Tibial artery (tissue), 4 donors: ENCODE data around the gene ACTL7A.

Source experiments
- DNase-seq, 2 donors: peaks; one replicate each; pipeline ENCODE4 v3.0.0-alpha.2; 2019
- H3K27ac ChIP-seq, 2 donors: fragments of 200-600 bp; sonication (generic) in 1 of 2; 1 replicate in 1 of 2; 2 replicates in 1 of 2; pipeline ENCODE4 v1.5.1; 2018 to 2019; ENCODE audit warnings: mild to moderate bottlenecking in 1 of 2
- H3K27me3 ChIP-seq, 2 donors: fragments of 200-600 bp; sonication (generic) in 1 of 2; one replicate each; pipeline versions ENCODE4 v1.5.1 to v1.6.0; 2016 to 2019
- H3K36me3 ChIP-seq, 3 donors: fragments of 200-600 bp; sonication (generic) in 2 of 3; one replicate each; pipeline ENCODE4 v1.5.1; 2016 to 2019; ENCODE audit warnings: mild to moderate bottlenecking in 2 of 3
- H3K4me1 ChIP-seq, 4 donors: fragments of 200-600 bp; sonication (generic) in 2 of 4; 1 replicate in 3 of 4; 2 replicates in 1 of 4; pipeline ENCODE4 v1.5.1; 2016 to 2019
- H3K4me3 ChIP-seq, 2 donors: fragments of 200-600 bp; sonication (generic) in 1 of 2; 1 replicate in 1 of 2; 2 replicates in 1 of 2; pipeline ENCODE4 v1.5.1; 2018 to 2019; ENCODE audit warnings: mild to moderate bottlenecking in 2 of 2
- H3K9me3 ChIP-seq, 3 donors: fragments of 200-600 bp; sonication (generic) in 1 of 3; one replicate each; pipeline ENCODE4 v1.5.1; 2016 to 2019
- intact Hi-C: fragments of 100-400 bp; cut with DNase I; formaldehyde crosslinking; loops from one replicate; pipeline ENCODE4 v1.15.0; 2023; ENCODE audit warnings: low total_unique reads
- TF ChIP-seq, protein P1 (sequence below), 2 experiments: fragments of 200-600 bp in 1 of 2; fragments of 450-650 bp in 1 of 2; IDR thresholded peaks; one replicate each; pipeline ENCODE4 v1.5.1; 2017 to 2019; ENCODE audit warnings: antibody characterized with exemption in 2 of 2, mild to moderate bottlenecking in 1 of 2, moderate library complexity in 1 of 2

Gene ACTL7A

DNA sequence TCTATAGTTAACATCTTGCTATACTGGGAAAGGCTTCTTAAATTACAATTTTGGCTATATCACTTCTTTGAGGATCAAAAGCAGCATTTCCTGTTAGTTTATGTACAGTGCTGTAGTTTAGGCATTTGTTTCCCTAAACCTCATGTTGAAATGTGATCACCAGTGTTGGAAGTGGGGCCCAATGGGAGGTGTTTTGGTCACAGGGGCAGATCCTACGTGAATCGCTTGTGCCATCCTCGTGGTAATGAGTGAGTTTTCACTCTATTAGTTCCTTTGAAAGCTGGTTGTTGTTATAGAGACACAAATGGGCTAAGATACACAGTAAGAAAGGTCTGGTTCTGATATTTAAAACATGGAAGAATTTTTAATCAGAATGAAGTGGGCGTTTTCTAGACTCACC lies 5.8 kb downstream of the ACTL7A start:
- DNase-seq: no peak
- Histone ChIP-seq H3K27ac (no peak overlapping the region), H3K4me1 (no peaks in the 10 kb centered on the region), H3K27me3 (no peaks in the 10 kb centered on the region), H3K4me3 (no peak overlapping the region), H3K9me3 (peaks cover 0 to 5% (median 0%) of the 10 kb centered on the region in 3 donors), H3K36me3 (peaks cover 40 to 53% (median 50%) of the 10 kb centered on the region in 3 donors)
- intact Hi-C loops: no loop called here
- TF ChIP-seq, protein P1, sequence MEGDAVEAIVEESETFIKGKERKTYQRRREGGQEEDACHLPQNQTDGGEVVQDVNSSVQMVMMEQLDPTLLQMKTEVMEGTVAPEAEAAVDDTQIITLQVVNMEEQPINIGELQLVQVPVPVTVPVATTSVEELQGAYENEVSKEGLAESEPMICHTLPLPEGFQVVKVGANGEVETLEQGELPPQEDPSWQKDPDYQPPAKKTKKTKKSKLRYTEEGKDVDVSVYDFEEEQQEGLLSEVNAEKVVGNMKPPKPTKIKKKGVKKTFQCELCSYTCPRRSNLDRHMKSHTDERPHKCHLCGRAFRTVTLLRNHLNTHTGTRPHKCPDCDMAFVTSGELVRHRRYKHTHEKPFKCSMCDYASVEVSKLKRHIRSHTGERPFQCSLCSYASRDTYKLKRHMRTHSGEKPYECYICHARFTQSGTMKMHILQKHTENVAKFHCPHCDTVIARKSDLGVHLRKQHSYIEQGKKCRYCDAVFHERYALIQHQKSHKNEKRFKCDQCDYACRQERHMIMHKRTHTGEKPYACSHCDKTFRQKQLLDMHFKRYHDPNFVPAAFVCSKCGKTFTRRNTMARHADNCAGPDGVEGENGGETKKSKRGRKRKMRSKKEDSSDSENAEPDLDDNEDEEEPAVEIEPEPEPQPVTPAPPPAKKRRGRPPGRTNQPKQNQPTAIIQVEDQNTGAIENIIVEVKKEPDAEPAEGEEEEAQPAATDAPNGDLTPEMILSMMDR (IDR thresholded peaks at IDR 0.05): no peak

DNA sequence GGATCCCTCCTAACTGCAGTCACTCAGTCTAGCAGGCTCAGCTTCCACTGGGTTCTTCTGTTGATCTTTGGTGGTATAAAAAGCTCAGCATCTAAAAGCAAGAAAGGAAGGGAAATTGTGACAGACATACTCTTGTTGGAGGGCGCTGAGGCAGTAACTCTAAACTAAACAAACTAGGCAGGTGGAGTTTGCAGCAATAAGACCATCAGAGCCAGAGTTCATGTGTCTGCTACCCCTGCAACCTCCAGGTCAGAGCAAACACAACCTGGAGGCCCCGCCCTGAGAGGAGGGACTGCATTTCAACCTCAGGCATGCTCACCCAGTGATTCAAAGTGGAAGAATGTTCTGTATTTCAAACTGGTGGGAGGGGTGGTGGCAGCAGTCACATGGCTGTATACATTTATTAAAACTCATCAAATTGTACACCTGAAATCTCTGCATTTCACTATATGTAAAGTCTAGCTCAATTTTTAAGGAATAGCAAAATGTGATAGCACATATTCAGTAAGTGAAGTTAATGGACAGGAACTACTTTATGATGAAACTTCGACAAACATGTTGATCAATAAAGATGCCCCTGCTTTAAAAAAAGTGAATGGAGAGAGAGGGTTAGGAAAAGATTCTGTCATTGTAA lies 7.1 kb downstream of the ACTL7A start:
- H3K27me3 ChIP-seq: no peaks in the 10 kb centered on the region
- no peak overlapping the region for H3K4me3 ChIP-seq
- no peak overlapping the region for H3K27ac ChIP-seq
- DNase-seq: no peak
- peaks cover 0 to 5% (median 0%) of the 10 kb centered on the region in 3 donors for H3K9me3 ChIP-seq
- H3K36me3 ChIP-seq: peaks cover 54 to 67% (median 64%) of the 10 kb centered on the region in 3 donors
- intact Hi-C loops: no loop called here
- TF ChIP-seq, protein P1 (IDR thresholded peaks at IDR 0.05): no peak
- H3K4me1 ChIP-seq: no peaks in the 10 kb centered on the region

DNA sequence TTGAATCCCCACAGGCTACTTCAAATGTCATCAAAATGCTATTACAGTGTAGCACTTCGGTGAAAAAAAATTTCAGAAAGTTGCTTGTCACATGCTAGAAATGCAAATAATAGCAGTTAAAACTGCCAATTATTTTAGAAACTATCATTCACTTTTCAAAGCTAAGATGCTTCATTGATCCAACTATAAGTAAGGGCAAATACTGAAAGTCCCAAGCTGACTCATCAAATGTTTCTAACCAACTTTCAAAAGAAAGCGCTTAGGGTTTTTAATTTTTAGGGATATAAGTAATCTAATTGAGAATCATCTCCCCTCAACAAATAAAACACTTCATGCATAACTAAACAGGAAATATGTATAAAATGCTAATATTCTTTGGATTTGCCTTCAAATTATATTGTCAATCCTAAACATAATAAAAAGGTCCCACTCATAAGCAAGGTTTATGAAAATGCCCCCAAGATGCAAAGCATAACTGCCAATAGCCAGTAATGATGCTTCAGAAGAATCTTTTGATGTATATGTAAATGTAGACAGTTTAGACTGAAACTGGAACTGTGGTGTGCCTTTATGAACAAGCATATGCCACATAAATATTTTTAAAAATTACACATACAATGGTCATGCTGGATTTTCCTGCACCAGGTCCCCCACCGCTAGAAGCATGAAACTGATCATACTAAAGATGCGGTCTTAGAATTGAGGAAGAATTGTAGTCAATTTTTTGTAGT lies 12.2 kb downstream of the ACTL7A start:
- Histone ChIP-seq H3K27me3 (no peaks in the 10 kb centered on the region), H3K27ac (no peak overlapping the region), H3K4me3 (no peak overlapping the region), H3K9me3 (peaks cover 0 to 5% (median 0%) of the 10 kb centered on the region in 3 donors), H3K36me3 (peaks cover 87 to 96% (median 87%) of the 10 kb centered on the region in 3 donors), H3K4me1 (no peaks in the 10 kb centered on the region)
- TF ChIP-seq, protein P1 (IDR thresholded peaks at IDR 0.05): no peak
- intact Hi-C loops: no loop called here
- DNase-seq: no peak

DNA sequence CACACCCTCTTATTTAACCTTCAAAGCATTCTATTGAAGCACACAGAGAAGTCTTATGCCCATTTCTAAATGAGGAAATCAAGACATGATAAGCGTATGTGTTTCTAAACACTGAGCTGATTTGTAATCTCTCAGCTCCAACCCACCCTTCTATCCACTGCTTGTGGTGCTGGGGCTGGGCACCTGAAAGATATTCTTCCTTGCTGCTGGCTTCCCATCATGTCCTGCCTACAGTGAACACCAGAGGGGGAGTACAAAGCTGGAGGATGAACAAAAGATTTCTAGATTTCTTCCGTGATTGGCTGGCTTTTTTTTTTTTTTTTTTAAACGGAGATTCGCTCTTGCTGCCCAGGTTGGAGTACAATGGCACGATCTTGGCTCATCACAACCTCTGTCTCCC lies 14.4 kb downstream of the ACTL7A start:
- intact Hi-C loops: no loop called here
- Histone ChIP-seq H3K9me3 (peaks cover 0 to 5% (median 0%) of the 10 kb centered on the region in 3 donors), H3K4me1 (no peaks in the 10 kb centered on the region), H3K4me3 (no peak overlapping the region), H3K36me3 (peaks cover 87 to 98% (median 96%) of the 10 kb centered on the region in 3 donors), H3K27ac (no peak overlapping the region), H3K27me3 (no peaks in the 10 kb centered on the region)
- TF ChIP-seq, protein P1 (IDR thresholded peaks at IDR 0.05): no peak
- DNase-seq: no peak

DNA sequence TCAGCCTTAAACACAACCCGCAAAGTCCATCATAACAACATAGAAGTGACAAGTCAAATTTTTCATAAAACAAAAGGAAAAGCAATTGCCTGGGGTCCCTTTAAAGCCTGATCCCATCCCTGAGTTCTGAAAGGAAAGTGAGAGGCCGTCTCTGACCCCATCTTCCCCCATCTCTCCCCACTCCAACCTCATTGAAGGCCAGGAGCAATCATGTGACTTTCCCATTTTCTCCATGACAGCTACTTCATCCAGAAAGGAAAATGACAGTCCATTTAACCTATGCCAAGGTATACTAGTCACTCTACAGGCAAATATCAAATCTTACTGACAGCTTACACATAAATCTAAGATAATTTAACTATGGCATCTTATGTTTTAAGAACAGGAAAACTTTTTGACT lies 15.5 kb downstream of the ACTL7A start:
- intact Hi-C loops: no loop called here
- Histone ChIP-seq H3K9me3 (no peaks in the 10 kb centered on the region), H3K27me3 (no peaks in the 10 kb centered on the region), H3K4me1 (no peaks in the 10 kb centered on the region), H3K4me3 (no peak overlapping the region), H3K27ac (no peak overlapping the region), H3K36me3 (peaks cover 86 to 96% (median 94%) of the 10 kb centered on the region in 3 donors)
- TF ChIP-seq, protein P1 (IDR thresholded peaks at IDR 0.05): no peak
- DNase-seq: no peak
